Glomerular visceral epithelial cell (primary cell): ENCODE measurements around the gene RNLS.
"Not testable (repeated sequence)": the region's sequence is repeated elsewhere in the genome, so short reads cannot be mapped to it uniquely, and the experiment has no call there.

Experiments
- DNase-seq: peaks from one replicate; pipeline ENCODE4 v3.0.0-alpha.2; 2016; ENCODE audit errors: extremely low spot score

The RNLS gene

GRCh38 chr10:88523739-88524400, 59.2 kb downstream of the RNLS start:
- DNase-seq: no peak

- DNase-seq: no peak
Observed at GRCh38 chr10:88522715-88523114, 60.4 kb downstream of the RNLS start.

- DNase-seq: no peak
Observed at GRCh38 chr10:88521791-88522190, 61.3 kb downstream of the RNLS start.

GRCh38 chr10:88515235-88515634, 67.9 kb downstream of the RNLS start:
- DNase-seq: no peak

GRCh38 chr10:88512599-88512998, 70.5 kb downstream of the RNLS start:
- no peak for DNase-seq

- DNase-seq: no peak
Observed at GRCh38 chr10:88508796-88509195, 74.3 kb downstream of the RNLS start.

- DNase-seq: no peak
Observed at GRCh38 chr10:88507826-88508453, 75.2 kb downstream of the RNLS start.

- no peak for DNase-seq
Observed at GRCh38 chr10:88507404-88507803, 75.7 kb downstream of the RNLS start.

- no peak for DNase-seq
Observed at GRCh38 chr10:88505680-88506215, 77.4 kb downstream of the RNLS start.

- no peak for DNase-seq
Observed at GRCh38 chr10:88505265-88505664, 77.9 kb downstream of the RNLS start.

GRCh38 chr10:88500656-88501055, 82.5 kb downstream of the RNLS start:
- no peak for DNase-seq

- peak; percentile 12 for DNase-seq
Observed at GRCh38 chr10:88499569-88500470, 83.3 kb downstream of the RNLS start.

- DNase-seq: no peak
Observed at GRCh38 chr10:88497913-88498312, 85.2 kb downstream of the RNLS start.

- no peak for DNase-seq
Observed at GRCh38 chr10:88494537-88494936, 88.6 kb downstream of the RNLS start.

- DNase-seq: no peak
Observed at GRCh38 chr10:88493691-88494483, 89.2 kb downstream of the RNLS start.

GRCh38 chr10:88491314-88491713, 91.8 kb downstream of the RNLS start:
- DNase-seq: no peak

GRCh38 chr10:88490231-88490980, 92.7 kb downstream of the RNLS start:
- DNase-seq: no peak

- DNase-seq: no peak
Observed at GRCh38 chr10:88489107-88489506, 94.0 kb downstream of the RNLS start.

- DNase-seq: not testable (repeated sequence)
Observed at GRCh38 chr10:88486816-88487215, 96.3 kb downstream of the RNLS start.

- no peak for DNase-seq
Observed at GRCh38 chr10:88482220-88482619, 100.9 kb downstream of the RNLS start.

- DNase-seq: no peak
Observed at GRCh38 chr10:88478256-88478655, 104.9 kb downstream of the RNLS start.
